ENCODE measurements around the gene SLC25A27.

Gene SLC25A27

GRCh38 chr6:46651816-46652215 lies 959 bp upstream of the SLC25A27 start:
- DNase-seq: no peak

GRCh38 chr6:46652232-46652602 lies 558 bp upstream of the SLC25A27 start:
- no peak for DNase-seq

- no peak for DNase-seq
Observed at GRCh38 chr6:46653439-46654195, 842 bp downstream of the SLC25A27 start.

GRCh38 chr6:46655803-46656202 lies 3.0 kb downstream of the SLC25A27 start:
- no peak for DNase-seq

- no peak for DNase-seq
Observed at GRCh38 chr6:46657642-46658041, 4.9 kb downstream of the SLC25A27 start.

GRCh38 chr6:46661483-46661882 lies 8.7 kb downstream of the SLC25A27 start:
- DNase-seq: no peak

- DNase-seq: no peak
Observed at GRCh38 chr6:46667377-46667776, 14.6 kb downstream of the SLC25A27 start.

- DNase-seq: no peak
Observed at GRCh38 chr6:46674410-46674809, 21.6 kb downstream of the SLC25A27 start.

- DNase-seq: no peak
Observed at GRCh38 chr6:46676604-46677313, 24.0 kb downstream of the SLC25A27 start.

- no peak for DNase-seq
Observed at GRCh38 chr6:46677314-46677654, 24.5 kb downstream of the SLC25A27 start.

GRCh38 chr6:46684771-46685170 lies 32.0 kb downstream of the SLC25A27 start:
- no peak for DNase-seq

GRCh38 chr6:46687619-46688097 lies 34.9 kb downstream of the SLC25A27 start, which contains the start of gene TDRD6:
TDRD6 (plus strand) TSS chr6:46687885; CDS start chr6:46688129, 244 bp downstream.
- no peak for DNase-seq

GRCh38 chr6:46688117-46688965 lies 35.6 kb downstream of the SLC25A27 start:
- DNase-seq: no peak

- no peak for DNase-seq
Observed at GRCh38 chr6:46688966-46689335, 36.2 kb downstream of the SLC25A27 start.

- no peak for DNase-seq
Observed at GRCh38 chr6:46689657-46690056, 36.9 kb downstream of the SLC25A27 start.

GRCh38 chr6:46690141-46690755 lies 37.5 kb downstream of the SLC25A27 start:
- DNase-seq: no peak

GRCh38 chr6:46690911-46691451 lies 38.2 kb downstream of the SLC25A27 start:
- no peak for DNase-seq

GRCh38 chr6:46699970-46700369 lies 47.2 kb downstream of the SLC25A27 start:
- DNase-seq: no peak

- DNase-seq: peak in 1 of 2 experiments; percentile 5
Observed at GRCh38 chr6:46704562-46704961, 51.8 kb downstream of the SLC25A27 start.

- no peak for DNase-seq
Observed at GRCh38 chr6:46706464-46706863, 53.7 kb downstream of the SLC25A27 start.

- no peak for DNase-seq
Observed at GRCh38 chr6:46711491-46711890, 58.7 kb downstream of the SLC25A27 start.

GRCh38 chr6:46715141-46715540 lies 62.4 kb downstream of the SLC25A27 start:
- DNase-seq: no peak

- no peak for DNase-seq
Observed at GRCh38 chr6:46719099-46719498, 66.3 kb downstream of the SLC25A27 start.

Measured in NCI-H1930 (cell line).